Endothelial cell of coronary artery (primary cell): ENCODE results near the gene TRPV5. TPM values are rescaled to one million over a fixed set of nuclear protein-coding genes. Genes with fewer than 3 reads are reported as not detected.

Experiments used
- total RNA-seq: library from RNA; depleted of rRNA; stranded (reverse); fragments of >200 nt; gene quantifications from 2 replicates; pipeline ENCODE4 v1.2.3, GENCODE V29; 2014

TRPV5 gene
- not detected in 2 replicates for total RNA-seq

GRCh38 chr7:142933624-142934023 lies at the start of gene TRPV5:
Gene TRPV5, minus strand, starts transcription at chr7:142933746. Its CDS starts 287 bp downstream, at chr7:142933459.

GRCh38 chr7:142961973-142962926 lies 28.7 kb upstream of the TRPV5 start, which contains the start of gene KEL:
Gene KEL, minus strand, starts transcription at chr7:142962363. Its CDS starts 157 bp downstream, at chr7:142962206.

GRCh38 chr7:142939226-142939910 lies 5.8 kb upstream of the TRPV5 start, which contains the start of gene LLCFC1:
Gene LLCFC1, plus strand, starts transcription at chr7:142939484. Its CDS starts 138 bp downstream, at chr7:142939622.

GRCh38 chr7:142885311-142886230 lies 48.0 kb downstream of the TRPV5 start, which contains the start of gene TRPV6:
Gene TRPV6, minus strand, starts transcription at chr7:142885745.

Other genes starting within 250 kb of the TRPV5 start
- not detected in 2 replicates for gene PRSS1, start 184.3 kb downstream of the TRPV5 start, total RNA-seq
- 2.0 TPM in 1 of 2 replicates, not detected in the other for gene PRSS2, start 162.8 kb downstream of the TRPV5 start, total RNA-seq
- 0.36 and 3.4 TPM in 2 replicates for gene EPHB6, start 78.7 kb downstream of the TRPV5 start, total RNA-seq
- not detected in 2 replicates for gene TRPV6, start 48.0 kb downstream of the TRPV5 start, total RNA-seq
- not detected in 2 replicates for gene LLCFC1, start 5.7 kb upstream of the TRPV5 start, total RNA-seq
- gene KEL, start 28.6 kb upstream of the TRPV5 start, total RNA-seq: under 0.01 TPM in 1 of 2 replicates, not detected in the other
- not detected in 2 replicates for gene OR9A2, start 93.4 kb upstream of the TRPV5 start, total RNA-seq
- not detected in 2 replicates for gene OR6V1, start 118.6 kb upstream of the TRPV5 start, total RNA-seq
- gene PIP, start 198.3 kb upstream of the TRPV5 start, total RNA-seq: not detected in 2 replicates
- not detected in 2 replicates for gene TAS2R39, start 249.7 kb upstream of the TRPV5 start, total RNA-seq